Measurements from ENCODE around the gene STK17A.

- TF ChIP-seq CTCF (conservative IDR thresholded peaks at IDR 0.05; ENCODE audit: low read length) (no peak), EZH2phosphoT487 (IDR thresholded peaks at IDR 0.05; ENCODE audit: borderline replicate concordance) (no peak)
Measured at GRCh38 chr7:43612128-43612527, 29.2 kb downstream of the STK17A start.
